ENCODE measurements around the gene C5orf58. TPM values are rescaled to one million over a fixed set of nuclear protein-coding genes. Genes with fewer than 3 reads are reported as not detected.

C5orf58 gene
- total and polyA plus RNA-seq, 2 donors (not counting 1 experiment from before 2014, with no cell fraction given), result not detected

DNA sequence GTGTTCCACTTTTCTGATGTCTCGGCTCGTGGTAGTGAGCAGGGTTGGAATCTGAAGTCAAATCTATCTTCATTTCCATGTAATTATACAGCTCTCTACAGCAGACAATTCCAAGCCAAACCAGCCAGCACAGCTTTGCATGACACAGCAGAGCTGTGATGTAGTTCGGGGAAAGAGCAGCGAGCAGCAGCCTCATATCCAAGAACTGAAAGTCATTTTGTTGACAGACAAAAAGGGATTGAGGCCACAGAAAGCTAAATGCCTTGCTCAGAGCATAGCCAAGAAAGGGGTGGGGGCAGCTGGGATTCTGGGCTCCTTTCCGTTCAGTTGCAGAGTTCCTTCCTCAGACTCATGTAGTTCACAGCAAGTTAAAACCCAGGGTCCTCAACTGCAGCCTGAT lies 32.7 kb downstream of the C5orf58 start:
- WGBS (ENCODE audit: insufficient coverage), result 100% methylated on average over 2 of the region's 5 CpGs
- Mint-ChIP-seq H3K27ac (no peak overlapping the region), H3K27me3 (peaks cover 13% of the 10 kb centered on the region), H3K9me3 (ENCODE audit: insufficient read depth) (no peaks in the 10 kb centered on the region), H3K4me3 (no peak overlapping the region), H3K4me1 (peaks cover 19% of the 10 kb centered on the region)
- H4K20me1 ChIP-seq (ENCODE audit: control insufficient read depth, insufficient read depth, low read length, poor library complexity, severe bottlenecking), result no peaks in the 10 kb centered on the region
- peaks cover 0 to 5% (median 0%) of the 10 kb centered on the region in 4 experiments for H3K27me3 ChIP-seq (replicated peaks in 1 of 4; ENCODE audit: control extremely low read depth in 1 of 4, control insufficient read depth in 3 of 4, insufficient read depth in 4 of 4, low read length in 3 of 4)
- H3K36me3 ChIP-seq (replicated peaks in 1 of 2; ENCODE audit: control extremely low read depth in 1 of 2, control insufficient read depth in 1 of 2, extremely low read depth in 1 of 2, insufficient read depth in 2 of 2, low read length in 1 of 2), result peaks cover 0 to 10% of the 10 kb centered on the region in 2 experiments
- H3K9ac ChIP-seq (ENCODE audit: low read length), result no peak overlapping the region
- intact Hi-C loops (cut with micrococcal nuclease), result loop anchor here (5.0 kb wide), 3 partner anchors 37 to 163 kb away; no protein-coding TSS in a partner anchor
- POLR2A ChIA-PET, result no interaction called here
- no peak overlapping the region for H3K4me3 ChIP-seq (ENCODE audit: control extremely low read depth in 1 of 5, extremely low read depth in 1 of 5, insufficient read depth in 1 of 5, low read depth in 2 of 5, low read length in 4 of 5)
- H3K4me2 ChIP-seq (replicated peaks; ENCODE audit: low read depth, low read length, poor library complexity, severe bottlenecking), result no peak overlapping the region
- no peak for TF ChIP-seq EZH2 (IDR thresholded peaks at IDR 0.05; ENCODE audit: borderline replicate concordance, insufficient read depth, low read depth, low read length, poor library complexity, severe bottlenecking)
- TF ChIP-seq, protein P1, sequence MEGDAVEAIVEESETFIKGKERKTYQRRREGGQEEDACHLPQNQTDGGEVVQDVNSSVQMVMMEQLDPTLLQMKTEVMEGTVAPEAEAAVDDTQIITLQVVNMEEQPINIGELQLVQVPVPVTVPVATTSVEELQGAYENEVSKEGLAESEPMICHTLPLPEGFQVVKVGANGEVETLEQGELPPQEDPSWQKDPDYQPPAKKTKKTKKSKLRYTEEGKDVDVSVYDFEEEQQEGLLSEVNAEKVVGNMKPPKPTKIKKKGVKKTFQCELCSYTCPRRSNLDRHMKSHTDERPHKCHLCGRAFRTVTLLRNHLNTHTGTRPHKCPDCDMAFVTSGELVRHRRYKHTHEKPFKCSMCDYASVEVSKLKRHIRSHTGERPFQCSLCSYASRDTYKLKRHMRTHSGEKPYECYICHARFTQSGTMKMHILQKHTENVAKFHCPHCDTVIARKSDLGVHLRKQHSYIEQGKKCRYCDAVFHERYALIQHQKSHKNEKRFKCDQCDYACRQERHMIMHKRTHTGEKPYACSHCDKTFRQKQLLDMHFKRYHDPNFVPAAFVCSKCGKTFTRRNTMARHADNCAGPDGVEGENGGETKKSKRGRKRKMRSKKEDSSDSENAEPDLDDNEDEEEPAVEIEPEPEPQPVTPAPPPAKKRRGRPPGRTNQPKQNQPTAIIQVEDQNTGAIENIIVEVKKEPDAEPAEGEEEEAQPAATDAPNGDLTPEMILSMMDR (IDR thresholded peaks at IDR 0.05), result no peak
- H3K9me3 ChIP-seq (ENCODE audit: control extremely low read depth in 1 of 3, control insufficient read depth in 2 of 3, insufficient read depth in 1 of 3, low read length in 2 of 3), result no peaks in the 10 kb centered on the region
- peaks cover 13 to 17% of the 10 kb centered on the region in 2 donors for H3K4me1 ChIP-seq (ENCODE audit: control insufficient read depth in 2 of 2, insufficient read depth in 2 of 2, low read length in 2 of 2)
- H3K79me2 ChIP-seq (ENCODE audit: control insufficient read depth, insufficient read depth, low read length), result no peaks in the 10 kb centered on the region
- no peak overlapping the region for H3K27ac ChIP-seq (ENCODE audit: low read length in 2 of 2)
- H2AFZ ChIP-seq (ENCODE audit: insufficient read depth, low read depth, low read length, poor library complexity, severe bottlenecking), result no peak overlapping the region
- CTCF ChIA-PET, result interaction anchor here (1.2 to 6.9 kb wide), 13 partner anchors 14 to 158 kb away, joined by 3 to 218 read pairs (median 15); partner anchors contain the start of gene LCP2
- no peak for DNase-seq
- ATAC-seq (ENCODE audit: low read depth), result no peak

DNA sequence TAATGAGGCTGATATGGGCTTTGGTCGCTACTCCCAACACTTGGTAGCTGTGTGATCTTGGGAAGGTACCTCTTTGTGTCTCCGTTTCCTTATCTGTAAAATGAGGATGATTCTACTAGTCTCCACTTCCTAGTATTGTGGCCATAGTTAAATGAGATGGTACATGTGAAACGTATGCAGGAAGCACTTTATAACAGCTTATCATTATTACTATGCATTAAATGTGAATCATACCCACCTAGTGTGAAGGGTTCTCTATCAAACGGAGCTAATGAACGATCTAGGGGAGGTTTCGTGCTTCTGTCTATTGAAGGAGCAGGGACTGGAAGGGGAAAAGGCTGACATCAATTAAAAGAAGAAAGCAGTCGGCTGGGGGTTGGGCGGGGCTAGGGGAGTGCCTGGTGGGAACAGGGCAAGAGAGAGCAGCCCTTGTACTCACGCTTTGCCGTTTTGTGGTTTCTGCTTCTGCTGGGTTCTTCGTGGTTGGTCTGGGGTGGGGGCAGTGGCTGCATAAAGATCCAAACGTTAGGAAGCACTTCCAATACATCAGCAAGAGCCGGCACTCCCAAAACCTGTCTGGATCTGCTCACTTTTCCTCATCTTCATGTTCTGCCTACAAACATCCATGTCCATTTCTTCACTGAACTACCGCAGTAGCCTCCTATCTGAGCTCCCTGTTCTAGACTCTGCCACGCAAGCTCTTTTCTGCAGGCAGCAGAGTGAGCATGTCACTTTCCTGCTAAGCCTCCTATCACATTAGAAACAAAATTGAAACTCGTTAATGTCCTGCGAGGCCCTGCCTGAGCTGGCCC lies 34.0 kb downstream of the C5orf58 start:
- H3K4me2 ChIP-seq (replicated peaks; ENCODE audit: low read depth, low read length, poor library complexity, severe bottlenecking), result no peak overlapping the region
- no peak overlapping the region for H2AFZ ChIP-seq (ENCODE audit: insufficient read depth, low read depth, low read length, poor library complexity, severe bottlenecking)
- no peak overlapping the region for H3K4me3 Mint-ChIP-seq
- H3K27ac Mint-ChIP-seq, result no peak overlapping the region
- H3K9me3 Mint-ChIP-seq (ENCODE audit: insufficient read depth), result no peaks in the 10 kb centered on the region
- peaks cover 13 to 17% of the 10 kb centered on the region in 2 donors for H3K4me1 ChIP-seq (ENCODE audit: control insufficient read depth in 2 of 2, insufficient read depth in 2 of 2, low read length in 2 of 2)
- H3K36me3 ChIP-seq (replicated peaks in 1 of 2; ENCODE audit: control extremely low read depth in 1 of 2, control insufficient read depth in 1 of 2, extremely low read depth in 1 of 2, insufficient read depth in 2 of 2, low read length in 1 of 2), result peaks cover 2 to 9% of the 10 kb centered on the region in 2 experiments
- ChIA-PET POLR2A (interaction anchor here (0.7 kb wide), 1 partner anchor 64 kb away, joined by 3 read pairs; no protein-coding TSS in a partner anchor), CTCF (interaction anchor here (0.6 to 6.9 kb wide), 27 partner anchors 9 to 168 kb away, joined by 3 to 218 read pairs (median 5); partner anchors contain the start of gene LCP2)
- H3K79me2 ChIP-seq (ENCODE audit: control insufficient read depth, insufficient read depth, low read length), result no peaks in the 10 kb centered on the region
- H3K4me3 ChIP-seq (ENCODE audit: control extremely low read depth in 1 of 5, extremely low read depth in 1 of 5, insufficient read depth in 1 of 5, low read depth in 2 of 5, low read length in 4 of 5), result no peak overlapping the region
- ATAC-seq (ENCODE audit: low read depth) (no peak), DNase-seq (no peak)
- peaks cover 19% of the 10 kb centered on the region for H3K4me1 Mint-ChIP-seq
- no peak for TF ChIP-seq EZH2 (IDR thresholded peaks at IDR 0.05; ENCODE audit: borderline replicate concordance, insufficient read depth, low read depth, low read length, poor library complexity, severe bottlenecking)
- TF ChIP-seq, protein P1 (IDR thresholded peaks at IDR 0.05), result no peak
- intact Hi-C loops (cut with micrococcal nuclease), result loop anchor here (5.0 kb wide), 3 partner anchors 36 to 164 kb away; no protein-coding TSS in a partner anchor
- no peak overlapping the region for H3K9ac ChIP-seq (ENCODE audit: low read length)
- 73% methylated on average over 11 of the region's 17 CpGs for WGBS (ENCODE audit: insufficient coverage)
- peaks cover 0 to 5% (median 0%) of the 10 kb centered on the region in 4 experiments for H3K27me3 ChIP-seq (replicated peaks in 1 of 4; ENCODE audit: control extremely low read depth in 1 of 4, control insufficient read depth in 3 of 4, insufficient read depth in 4 of 4, low read length in 3 of 4)
- peaks cover 13% of the 10 kb centered on the region for H3K27me3 Mint-ChIP-seq
- H3K9me3 ChIP-seq (ENCODE audit: control extremely low read depth in 1 of 3, control insufficient read depth in 2 of 3, insufficient read depth in 1 of 3, low read length in 2 of 3), result no peaks in the 10 kb centered on the region
- no peaks in the 10 kb centered on the region for H4K20me1 ChIP-seq (ENCODE audit: control insufficient read depth, insufficient read depth, low read length, poor library complexity, severe bottlenecking)
- H3K27ac ChIP-seq (ENCODE audit: low read length in 2 of 2), result no peak overlapping the region

Data from B cell (primary cell).